SKM-1 treated with dmso at 0.1 percent for 144 hours (cell line): ENCODE results near the gene CCT2.

Experiments used
- DNase-seq: peaks from one replicate; lab custom pipeline; 2025; ENCODE audit not compliant: unreplicated experiment; lab: John Stamatoyannopoulos, UW

The CCT2 gene

DNA sequence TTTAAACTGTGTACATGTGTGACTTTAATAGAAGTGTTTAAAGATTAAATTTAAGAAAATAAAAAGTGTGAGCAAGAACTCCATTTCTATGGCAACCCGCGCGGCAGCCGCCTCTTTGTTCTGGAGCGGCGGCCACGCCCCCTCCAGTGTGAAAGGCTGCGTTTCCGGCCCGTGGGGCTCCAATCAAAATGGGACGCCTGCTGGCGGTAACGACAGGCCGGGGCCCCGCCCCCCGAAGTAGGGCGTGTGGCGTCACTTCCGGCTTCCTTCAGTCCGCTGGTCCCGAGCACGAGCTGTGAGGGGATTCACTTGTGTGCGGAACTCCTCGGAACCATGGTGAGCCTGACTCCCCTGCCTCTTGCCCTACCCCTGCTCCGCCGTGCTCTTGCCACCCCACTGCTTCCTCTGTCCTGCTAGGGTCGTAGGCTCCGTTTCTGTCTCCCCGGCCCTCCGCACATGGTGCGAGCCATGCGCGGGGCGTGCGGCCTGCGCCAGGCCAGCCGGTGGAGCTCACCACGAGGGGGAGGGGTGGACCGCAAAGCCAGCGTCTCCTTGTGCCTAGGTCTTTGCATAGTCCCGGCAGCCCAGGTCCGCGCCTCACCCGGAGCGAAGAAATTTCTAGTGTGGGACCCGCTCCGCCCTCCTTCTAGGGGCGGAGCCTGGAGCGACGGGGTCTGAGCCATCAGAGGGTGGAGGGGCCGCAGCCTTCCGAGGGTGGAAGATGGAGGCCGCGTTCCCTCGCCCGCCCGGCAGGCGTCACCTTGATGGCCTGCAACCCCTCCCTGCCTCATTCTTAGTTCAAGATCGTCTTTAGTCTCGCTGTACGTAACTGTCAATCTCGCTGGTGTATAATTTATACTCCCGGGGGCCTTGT is at the start of gene CCT2:
Gene CCT2 (plus strand): TSS at position 271 of the 874 bp plus-strand sequence. CDS start 63 bp downstream, at position 334.
- DNase-seq: peak; percentile 72

DNA sequence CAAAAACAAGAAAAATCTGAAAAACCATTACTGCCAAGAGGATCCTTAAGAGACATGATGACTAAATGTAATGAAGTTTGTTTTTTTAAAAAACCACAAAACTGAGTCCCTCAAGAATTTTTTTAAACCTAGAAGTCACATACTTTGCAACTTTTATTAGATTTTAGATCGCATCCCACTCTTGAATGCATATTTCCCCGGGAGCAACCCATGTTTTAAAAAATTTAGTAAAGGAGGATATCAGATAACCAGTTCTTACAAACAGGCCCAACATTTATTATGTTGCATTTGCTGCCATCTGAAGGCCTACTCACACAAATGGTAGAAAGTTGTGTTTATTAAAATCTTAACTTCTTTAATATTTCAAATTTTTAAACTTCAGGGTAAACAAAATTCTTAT is 44.3 kb upstream of the CCT2 start:
- no peak for DNase-seq

DNA sequence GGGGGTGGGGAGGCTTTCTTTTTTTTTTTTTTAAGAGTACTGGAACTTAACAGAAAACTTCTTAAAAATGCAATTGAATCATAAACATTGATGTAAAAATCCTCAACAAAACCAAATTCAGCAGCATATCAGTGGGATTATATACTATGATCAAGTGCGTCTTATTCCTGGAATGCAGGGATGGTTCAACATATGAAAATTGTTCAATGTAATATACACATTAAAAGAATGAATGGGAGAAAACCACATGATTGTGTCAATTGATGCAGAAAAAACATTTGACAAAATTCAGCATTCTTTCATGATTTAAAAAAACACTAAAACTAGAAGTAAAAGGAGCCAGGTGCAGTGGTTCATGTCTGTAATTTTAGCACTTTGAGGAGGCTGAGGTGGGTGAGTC is 41.2 kb upstream of the CCT2 start:
- no peak for DNase-seq

DNA sequence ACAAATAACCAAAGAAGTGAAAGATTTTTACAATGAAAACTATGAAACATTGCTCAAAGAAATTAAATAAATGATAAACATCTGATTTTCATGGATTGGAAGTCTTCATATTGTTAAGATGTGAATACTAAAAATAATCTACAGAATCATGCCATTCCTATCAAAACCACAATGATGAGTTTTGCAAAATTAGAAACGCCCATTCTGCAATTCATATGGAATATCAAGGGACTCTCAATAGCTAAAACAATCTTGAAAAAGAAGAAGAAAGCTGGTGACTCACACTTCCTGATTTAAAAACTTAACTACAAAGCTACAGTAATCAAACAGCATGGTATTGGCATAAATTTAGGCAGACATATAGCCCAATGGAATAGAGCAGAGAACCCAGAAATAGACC is 40.2 kb upstream of the CCT2 start:
- no peak for DNase-seq

DNA sequence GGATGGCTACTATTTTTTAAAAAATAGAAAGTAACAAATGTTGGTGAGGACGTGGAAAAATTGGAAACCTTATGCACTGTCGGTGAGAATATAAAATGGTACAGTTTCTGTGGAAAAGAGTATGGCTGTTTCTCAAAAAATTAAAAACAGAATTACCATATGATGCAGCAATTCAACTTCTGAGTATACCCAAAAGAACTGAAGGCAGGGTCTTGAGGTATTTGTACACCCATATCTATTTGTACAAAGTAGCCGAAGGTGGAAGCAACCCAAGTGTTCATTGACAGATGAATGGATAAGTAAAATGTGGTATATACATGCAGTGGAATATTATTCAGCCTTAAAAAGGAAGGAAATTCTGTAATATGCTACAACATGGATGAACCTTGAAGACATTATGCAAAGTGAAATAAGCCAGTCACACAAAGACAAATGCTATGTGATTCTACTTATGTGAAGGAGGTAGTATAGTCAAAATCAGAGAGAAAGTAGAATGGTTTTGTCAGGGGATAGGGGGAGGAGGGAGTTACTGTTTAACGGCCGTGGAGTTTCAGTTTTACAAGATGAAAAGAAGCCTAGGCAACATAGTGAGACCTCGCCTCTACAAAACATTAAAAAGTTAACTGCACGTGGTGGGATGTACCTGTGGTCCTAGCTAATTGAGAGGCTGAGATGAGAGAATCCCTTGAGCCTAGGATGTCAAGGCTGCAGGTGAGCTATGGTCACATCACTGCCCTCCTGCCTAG is 38.4 kb upstream of the CCT2 start:
- no peak for DNase-seq

DNA sequence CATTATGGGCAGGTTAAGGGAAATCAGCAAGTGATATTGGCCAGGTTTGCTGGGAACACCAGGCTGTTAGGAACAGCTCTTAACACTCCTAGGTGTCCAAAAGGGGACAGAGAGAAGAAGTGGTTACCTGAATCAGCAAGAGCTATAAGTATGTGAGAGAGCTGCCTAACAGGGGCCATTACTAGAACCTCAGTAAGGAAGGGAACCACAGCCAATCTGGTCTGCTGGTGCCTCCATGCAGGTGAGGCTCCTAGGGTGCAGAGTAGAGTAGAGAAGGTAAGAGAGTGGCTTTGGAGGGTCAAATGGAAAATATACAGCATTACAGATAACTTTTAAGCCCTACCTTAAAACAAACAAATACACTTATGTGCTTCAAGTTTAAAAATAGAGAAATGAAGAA is 36.6 kb upstream of the CCT2 start:
- DNase-seq: no peak

DNA sequence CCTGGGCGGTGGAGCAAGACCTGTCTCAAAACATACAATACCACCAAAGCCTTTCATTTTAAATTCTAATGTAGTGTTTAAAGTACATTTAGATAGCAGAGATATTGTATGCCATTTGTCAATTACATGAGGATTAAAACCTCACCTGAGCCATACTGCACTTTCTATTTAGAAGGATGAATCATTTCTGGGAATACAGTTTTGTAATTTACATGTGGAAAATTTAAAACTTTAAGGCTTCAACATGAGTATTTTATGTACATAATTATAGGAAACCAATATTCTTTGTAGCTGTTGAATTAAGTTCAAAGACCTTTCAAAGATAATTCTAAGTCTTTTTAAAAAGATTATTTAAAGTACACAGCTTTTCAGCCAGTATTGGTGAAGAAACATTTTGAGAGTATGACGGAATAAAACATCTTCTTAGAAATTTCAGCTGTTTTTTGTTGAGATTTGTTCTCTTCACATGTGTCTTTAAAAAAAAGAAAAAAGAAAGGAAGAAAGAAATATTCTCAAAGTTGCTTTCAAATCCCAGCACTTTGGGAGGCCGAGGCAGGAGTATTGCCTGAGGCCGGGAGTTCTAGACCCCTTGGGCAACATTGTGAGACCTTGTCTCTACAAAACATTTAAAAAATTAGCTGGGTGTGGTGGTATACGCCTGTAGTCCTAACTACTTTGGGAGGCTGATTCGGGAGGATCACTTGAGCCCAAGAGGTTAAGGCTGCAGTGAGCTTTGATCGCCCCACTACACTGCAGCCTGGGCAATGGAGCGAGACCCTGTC is 34.5 kb upstream of the CCT2 start:
- DNase-seq: no peak

DNA sequence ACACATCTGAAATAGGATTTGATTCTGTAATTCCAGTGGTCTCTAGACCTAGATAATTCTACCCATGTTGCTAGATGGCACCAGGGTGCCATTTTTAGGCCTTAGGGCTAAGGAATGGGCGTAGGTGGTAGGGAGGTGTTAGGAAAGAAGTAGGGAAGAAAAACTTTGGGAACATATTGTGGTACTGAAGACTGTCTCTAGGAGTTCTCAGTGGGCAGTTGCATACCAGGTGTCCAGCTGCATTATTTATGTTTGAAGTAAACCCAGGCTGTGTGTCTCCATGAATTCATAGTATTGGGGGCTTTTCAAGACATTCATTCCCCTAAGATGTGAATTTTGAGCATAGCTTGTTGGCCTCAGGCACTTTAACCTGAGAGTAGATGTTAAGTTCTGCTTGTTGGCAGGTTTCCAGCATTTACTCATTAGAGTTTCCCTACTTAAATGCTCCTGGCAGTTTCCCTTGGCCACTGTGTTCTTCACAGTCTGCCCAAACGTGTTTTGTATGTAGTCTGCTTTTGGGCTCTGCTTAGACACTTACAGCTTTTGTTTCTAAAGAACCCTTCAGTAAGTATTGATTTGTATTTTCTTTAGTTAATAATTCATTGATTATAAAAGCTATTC is 31.5 kb upstream of the CCT2 start:
- no peak for DNase-seq

DNA sequence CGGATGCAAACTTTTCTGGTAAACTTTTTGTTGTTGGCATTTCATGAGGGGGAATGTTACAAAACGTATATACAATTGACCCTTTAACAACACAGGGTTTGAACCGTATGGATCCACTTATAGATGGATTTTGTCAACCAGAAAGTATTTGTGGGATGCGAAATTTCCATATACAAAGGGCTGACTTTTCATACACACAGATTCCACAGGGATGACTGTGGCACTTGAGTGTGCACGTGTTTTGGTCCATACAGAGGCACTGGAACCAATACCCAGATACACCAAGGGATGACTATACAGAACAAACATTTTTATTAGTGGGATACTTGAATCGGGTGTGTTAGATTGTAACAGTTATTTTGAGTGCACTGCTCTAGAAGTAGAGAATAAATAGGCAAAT is 29.8 kb upstream of the CCT2 start:
- DNase-seq: no peak

DNA sequence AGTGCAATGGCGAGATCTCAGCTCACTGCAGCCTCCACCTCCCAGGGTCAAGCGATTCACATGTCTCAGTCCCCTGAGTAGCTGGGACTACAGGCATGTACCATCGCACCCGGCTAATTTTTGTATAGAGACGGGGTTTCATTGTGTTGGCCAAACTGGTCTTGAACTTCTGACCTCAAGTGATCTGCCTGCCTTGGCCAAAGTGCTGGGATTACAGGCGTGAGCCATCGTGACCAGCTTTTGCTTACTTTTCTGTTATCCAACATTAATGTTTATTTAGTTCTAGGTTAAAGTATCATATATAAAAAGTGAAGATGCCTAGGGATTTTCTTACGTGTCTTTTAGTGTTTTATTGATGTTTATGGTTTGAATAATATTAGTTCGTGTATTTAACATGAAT is 28.9 kb upstream of the CCT2 start:
- DNase-seq: no peak

DNA sequence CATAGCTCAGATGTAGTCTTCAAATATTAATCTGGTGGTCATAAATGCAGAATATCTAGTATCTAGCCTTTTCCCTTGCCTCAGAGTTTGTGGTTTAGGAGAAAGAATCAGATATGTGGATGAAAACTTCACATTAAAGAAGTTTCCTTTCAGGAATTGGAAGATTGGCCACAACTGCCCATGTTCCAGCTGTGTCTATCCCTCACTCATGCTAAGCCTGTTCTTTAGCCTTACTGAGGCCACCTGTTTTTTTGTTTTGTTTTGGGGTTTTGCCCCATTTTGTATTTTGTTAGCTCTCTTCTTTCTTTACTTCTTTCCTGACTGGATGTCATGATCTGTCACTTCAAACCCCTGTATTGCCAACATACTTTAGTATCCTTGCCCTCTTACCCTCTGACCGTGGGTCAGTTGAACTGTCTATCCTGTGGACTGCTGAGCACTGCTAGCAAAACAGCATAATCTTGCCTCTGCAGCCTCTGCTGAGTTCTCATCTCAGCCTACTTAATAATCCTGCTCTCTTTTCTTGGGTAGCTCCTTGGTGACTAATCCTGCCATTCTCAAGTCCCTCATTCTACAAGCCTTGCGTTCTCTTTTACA is 22.0 kb upstream of the CCT2 start:
- DNase-seq: no peak

DNA sequence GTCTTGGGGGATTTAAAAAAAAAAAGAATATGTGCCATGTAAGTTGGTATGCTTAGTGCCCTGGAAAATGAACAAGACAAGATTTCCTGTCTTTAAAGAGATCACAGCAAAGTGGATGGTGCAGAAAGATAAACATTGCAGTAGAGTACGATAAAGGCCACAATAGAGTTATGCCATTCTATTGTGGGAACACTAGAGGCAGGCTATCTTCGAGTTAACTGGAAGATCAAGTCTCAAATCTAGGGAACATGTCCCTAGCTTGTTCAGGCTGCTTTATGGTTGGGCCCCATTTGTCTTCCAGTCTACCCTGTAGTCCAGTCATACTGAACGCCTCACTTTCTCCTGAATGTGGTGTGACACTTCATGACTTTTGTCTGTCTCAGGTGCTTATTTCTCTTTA is 18.7 kb upstream of the CCT2 start:
- no peak for DNase-seq

DNA sequence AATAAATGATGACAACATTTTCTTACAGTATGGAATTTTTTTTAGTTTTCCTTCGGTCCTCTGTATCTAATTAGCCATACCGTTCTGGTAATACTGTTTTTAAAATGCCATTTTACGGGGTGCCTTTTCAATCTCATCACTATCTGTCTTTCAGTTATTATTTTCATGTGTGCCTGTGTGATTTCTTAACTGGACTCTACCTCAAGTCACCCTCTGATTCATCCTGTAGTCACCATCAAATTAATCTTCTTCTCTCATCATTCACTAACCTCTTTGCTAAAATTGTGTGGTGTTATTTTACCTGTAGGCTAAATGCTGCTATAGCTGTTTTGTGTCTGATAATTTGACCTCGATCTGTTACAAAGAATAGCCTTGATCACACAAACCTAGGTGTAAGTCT is 16.0 kb upstream of the CCT2 start:
- no peak for DNase-seq

DNA sequence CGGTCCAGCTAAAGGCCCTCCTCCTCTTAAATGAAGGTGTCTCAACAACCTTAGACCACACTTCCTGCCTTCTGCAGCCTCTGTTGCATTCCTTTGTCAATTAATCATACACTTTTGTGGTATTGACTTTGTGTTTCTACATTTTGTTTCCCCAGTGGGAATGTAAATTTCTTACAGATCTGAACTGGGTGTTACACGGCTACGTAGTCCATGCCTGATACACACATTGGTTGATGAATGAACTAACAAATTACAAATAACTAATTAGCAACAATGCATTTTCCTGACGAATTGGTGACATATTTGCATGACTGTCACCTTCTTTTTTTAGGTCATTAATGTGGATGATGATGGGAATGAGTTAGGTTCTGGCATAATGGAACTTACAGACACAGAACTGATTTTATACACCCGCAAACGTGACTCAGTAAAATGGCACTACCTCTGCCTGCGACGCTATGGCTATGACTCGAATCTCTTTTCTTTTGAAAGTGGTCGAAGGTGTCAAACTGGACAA is 15.2 kb upstream of the CCT2 start:
- DNase-seq: no peak

DNA sequence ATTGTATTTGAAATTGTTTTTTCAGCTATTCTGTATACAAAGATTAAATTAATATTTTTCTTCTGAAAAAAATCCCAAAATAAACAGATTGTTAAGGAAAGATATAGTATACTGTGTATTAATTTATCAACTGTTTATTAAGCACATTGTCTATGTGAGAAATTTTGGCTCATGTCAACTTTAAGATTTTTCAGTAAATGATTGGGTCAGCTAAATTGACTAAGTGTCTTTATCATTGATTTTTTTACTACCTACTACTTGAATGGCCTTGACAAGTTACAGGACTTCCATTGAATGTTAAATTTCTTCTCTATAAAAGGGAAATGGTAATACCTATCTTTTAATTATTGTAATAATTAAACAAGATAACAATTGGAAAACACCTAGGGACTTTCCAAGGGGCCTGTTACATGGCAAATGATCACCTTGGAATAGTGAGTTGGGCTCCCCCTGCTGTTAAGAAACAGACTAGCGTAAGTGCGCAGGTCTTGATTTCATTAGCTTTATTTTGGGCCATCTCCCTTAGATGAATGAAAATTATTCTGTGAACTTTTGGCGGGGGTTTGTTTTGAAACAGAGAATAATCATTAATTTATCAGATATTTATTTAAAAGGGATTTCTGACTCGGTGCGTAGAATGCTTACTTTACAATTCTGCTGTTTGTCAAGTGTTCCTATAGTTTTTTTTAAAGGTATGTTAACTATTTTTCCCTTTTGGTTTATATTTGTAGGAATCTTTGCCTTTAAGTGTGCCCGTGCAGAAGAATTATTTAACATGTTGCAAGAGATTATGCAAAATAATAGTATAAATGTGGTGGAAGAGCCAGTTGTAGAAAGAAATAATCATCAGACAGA is 14.5 kb upstream of the CCT2 start:
- peak; percentile 16 for DNase-seq

DNA sequence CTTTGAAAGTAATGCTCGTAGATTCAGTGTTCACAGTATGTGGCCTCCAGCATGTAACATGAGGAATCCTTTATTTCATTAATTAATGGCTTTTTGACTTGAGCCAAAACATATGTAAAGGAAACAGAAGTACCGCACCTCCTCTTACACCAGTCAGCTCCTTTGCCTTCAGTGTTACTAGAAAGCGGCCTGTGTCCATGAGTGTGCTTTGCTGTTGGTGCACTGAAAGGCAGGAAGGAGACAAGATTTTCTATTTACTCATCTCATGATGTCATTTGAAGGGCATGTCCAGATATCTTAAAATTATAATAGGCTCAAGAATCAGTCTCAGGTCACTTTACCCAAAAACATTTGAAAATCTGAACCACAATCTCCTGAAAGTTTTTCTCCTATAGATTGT is 9.9 kb upstream of the CCT2 start:
- no peak for DNase-seq

DNA sequence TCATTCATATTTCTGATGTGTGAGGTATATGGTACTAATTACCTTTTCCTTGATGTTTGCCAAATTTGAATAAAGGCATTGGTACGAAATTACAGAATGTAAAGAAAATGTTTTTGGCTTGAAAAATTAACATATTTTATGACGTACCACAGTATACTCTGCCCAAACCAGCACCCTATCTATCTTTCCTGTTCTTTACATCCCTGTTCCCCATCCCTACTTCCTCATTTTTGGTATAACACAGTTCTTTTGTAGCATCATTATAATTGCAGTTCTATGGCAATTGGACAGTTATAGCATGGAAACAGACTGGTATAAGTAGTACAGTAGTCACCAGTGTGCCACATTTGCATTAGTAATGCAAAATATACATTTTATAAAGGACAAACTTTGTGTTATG is 7.0 kb upstream of the CCT2 start:
- DNase-seq: no peak

DNA sequence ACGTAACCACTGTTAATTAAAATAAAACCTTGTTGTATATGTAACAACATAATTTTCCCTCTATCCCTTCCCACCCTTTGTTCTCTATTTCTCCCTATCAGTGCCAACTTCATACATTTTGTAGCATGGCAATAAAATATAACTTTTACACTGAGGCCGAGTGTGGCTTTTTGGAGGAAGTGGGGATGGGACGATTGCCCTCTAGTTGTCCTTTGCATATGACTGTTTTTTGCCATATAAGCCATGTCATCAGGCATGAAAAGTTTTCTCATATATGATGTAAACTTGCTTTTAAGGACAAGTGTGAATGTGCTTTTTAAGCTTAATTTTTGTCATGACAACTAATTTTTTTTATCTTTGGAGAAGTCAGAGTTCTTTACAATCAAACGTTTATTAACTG is 6.2 kb upstream of the CCT2 start:
- no peak for DNase-seq

DNA sequence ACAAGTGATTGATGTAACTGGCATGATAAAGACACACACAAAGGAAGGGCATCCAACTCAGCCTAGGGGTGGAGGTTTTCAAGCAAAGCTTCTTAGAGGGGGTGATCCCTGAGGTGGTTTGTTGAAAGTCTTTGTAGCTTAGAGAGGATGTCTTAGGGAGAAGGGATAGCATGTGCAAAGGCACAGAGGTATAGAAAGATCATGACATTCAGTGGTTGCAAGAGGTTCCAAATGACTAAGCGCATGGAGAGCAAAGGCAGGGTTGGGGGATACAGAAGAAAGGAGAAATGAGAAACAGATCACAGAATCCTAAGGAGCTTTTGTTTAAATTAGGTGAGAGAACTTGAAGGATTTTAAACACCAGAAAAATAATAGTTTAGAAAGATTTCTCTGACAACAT is 5.2 kb upstream of the CCT2 start:
- DNase-seq: no peak

DNA sequence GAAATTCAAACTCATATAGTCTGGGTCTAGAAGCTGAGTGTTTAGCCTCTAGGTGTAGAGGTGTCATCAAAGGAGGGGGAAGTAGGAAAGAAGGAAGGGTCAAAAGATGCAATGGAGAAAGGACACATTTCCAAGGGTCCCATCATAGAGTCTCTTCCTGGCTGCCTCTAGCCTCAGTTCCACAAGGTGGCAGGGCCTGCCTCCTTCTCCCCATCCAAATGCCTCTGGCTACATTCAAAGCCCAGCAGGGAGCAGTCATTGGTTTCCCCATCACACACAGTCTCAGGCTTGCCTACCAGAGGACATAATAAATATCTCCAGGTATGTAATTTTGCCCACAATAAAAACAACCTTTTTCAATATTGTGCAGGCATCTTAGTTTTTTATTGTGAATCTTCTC is 2.1 kb upstream of the CCT2 start:
- DNase-seq: no peak
